Astrocyte (in vitro differentiated cells and primary cell): Measurements from ENCODE around the gene AGL. TPM values are rescaled to one million over a fixed set of nuclear protein-coding genes. Genes with fewer than 3 reads are reported as not detected.
"Not testable (repeated sequence)": the region's sequence is repeated elsewhere in the genome, so short reads cannot be mapped to it uniquely, and the experiment has no call there.

Experiments
- DNase-seq: peaks from one replicate; pipeline ENCODE4 v3.0.0-alpha.2; 2010; ENCODE audit warnings: low read depth
- FAIRE-seq: peaks from 2 replicates; lab custom pipeline; 2011; peaks lifted over from hg19 to GRCh38; lab: Jason Lieb, UNC
- H2AFZ ChIP-seq: 2 replicates; pipeline ENCODE4 v1.6.0; 2012; ENCODE audit warnings: low read depth, low read length, inconsistent platforms
- H3K27ac ChIP-seq: 2 replicates; pipeline ENCODE4 v1.5.1; 2011; ENCODE audit warnings: low read depth, low read length, inconsistent platforms
- H3K27me3 ChIP-seq: 2 replicates; pipeline ENCODE4 v1.6.0; 2011; ENCODE audit warnings: low read length, inconsistent platforms; ENCODE audit not compliant: insufficient read depth
- H3K36me3 ChIP-seq: 2 replicates; pipeline ENCODE4 v1.5.1; 2011; ENCODE audit warnings: low read length, inconsistent platforms; ENCODE audit not compliant: insufficient read depth
- H3K4me1 ChIP-seq: 2 replicates; pipeline ENCODE4 v1.5.1; 2011; ENCODE audit warnings: low read length, inconsistent platforms; ENCODE audit not compliant: insufficient read depth
- H3K4me2 ChIP-seq: 2 replicates; pipeline ENCODE4 v1.6.0; 2012; ENCODE audit warnings: low read length, inconsistent platforms
- H3K4me3 ChIP-seq: 2 replicates; pipeline ENCODE4 v1.5.1; 2011; ENCODE audit warnings: low read depth, mild to moderate bottlenecking, low read length, inconsistent platforms; ENCODE audit not compliant: insufficient read depth
- H3K79me2 ChIP-seq: 2 replicates; pipeline ENCODE4 v1.6.0; 2012; ENCODE audit warnings: mild to moderate bottlenecking, low read length, inconsistent platforms; ENCODE audit not compliant: insufficient read depth
- H3K9ac ChIP-seq: 2 replicates; pipeline ENCODE4 v1.6.0; 2012; ENCODE audit warnings: mild to moderate bottlenecking, low read length, inconsistent platforms
- H3K9me3 ChIP-seq: 2 replicates; pipeline ENCODE4 v1.5.1; 2012; ENCODE audit warnings: low read depth, mild to moderate bottlenecking, low read length, inconsistent platforms; ENCODE audit not compliant: insufficient read depth
- H4K20me1 ChIP-seq: 2 replicates; pipeline ENCODE4 v1.6.0; 2012; ENCODE audit warnings: low read length, inconsistent platforms; ENCODE audit not compliant: insufficient read depth
- H3K27ac Mint-ChIP-seq: one replicate; pipeline ENCODE4 v1.8.0; 2021; ENCODE audit warnings: mild to moderate bottlenecking, mixed read lengths; ENCODE audit not compliant: unreplicated experiment
- H3K27me3 Mint-ChIP-seq: one replicate; pipeline ENCODE4 v1.8.0; 2021; ENCODE audit warnings: low read depth, mixed read lengths; ENCODE audit not compliant: unreplicated experiment
- H3K36me3 Mint-ChIP-seq: one replicate; pipeline ENCODE4 v1.8.0; 2021; ENCODE audit warnings: low read depth, mixed read lengths; ENCODE audit not compliant: unreplicated experiment
- H3K4me1 Mint-ChIP-seq: one replicate; pipeline ENCODE4 v1.8.0; 2021; ENCODE audit warnings: low read depth, mixed read lengths; ENCODE audit not compliant: unreplicated experiment
- H3K4me3 Mint-ChIP-seq: one replicate; pipeline ENCODE4 v1.8.0; 2021; ENCODE audit warnings: mild to moderate bottlenecking, moderate library complexity, mixed read lengths; ENCODE audit not compliant: unreplicated experiment
- H3K9me3 Mint-ChIP-seq: one replicate; pipeline ENCODE4 v1.8.0; 2021; ENCODE audit warnings: mild to moderate bottlenecking, mixed read lengths; ENCODE audit not compliant: unreplicated experiment
- EZH2 ChIP-seq: IDR thresholded peaks from 2 replicates; pipeline ENCODE4 v1.6.1; 2012; ENCODE audit warnings: mild to moderate bottlenecking, low read length, inconsistent platforms; ENCODE audit not compliant: insufficient read depth
- total RNA-seq: library from RNA; stranded (reverse); gene quantifications from 2 replicates; pipeline ENCODE4 v1.2.1, GENCODE V29; 2021
- TF ChIP-seq, protein P1 (sequence below): IDR thresholded peaks from 2 replicates; pipeline ENCODE4 v1.5.1; 2011; ENCODE audit warnings: low read depth, mild to moderate bottlenecking, inconsistent platforms, low read length, moderate library complexity; ENCODE audit not compliant: insufficient read depth

AGL gene
- total RNA-seq, 1 donor from 2014 or later = 11.7 TPM

GRCh38 chr1:99836171-99837103 lies 13.7 kb upstream of the AGL start:
- FAIRE-seq, H3K4me3 Mint-ChIP-seq, H3K27me3 ChIP-seq, H3K27ac ChIP-seq, DNase-seq, H3K27ac Mint-ChIP-seq, H3K4me1 Mint-ChIP-seq, H3K4me2 ChIP-seq, H3K79me2 ChIP-seq, H2AFZ ChIP-seq, H3K36me3 Mint-ChIP-seq, H4K20me1 ChIP-seq, H3K4me1 ChIP-seq, H3K9me3 Mint-ChIP-seq, H3K27me3 Mint-ChIP-seq, H3K4me3 ChIP-seq, H3K36me3 ChIP-seq, H3K9ac ChIP-seq, H3K9me3 ChIP-seq: not testable (repeated sequence)

DNA sequence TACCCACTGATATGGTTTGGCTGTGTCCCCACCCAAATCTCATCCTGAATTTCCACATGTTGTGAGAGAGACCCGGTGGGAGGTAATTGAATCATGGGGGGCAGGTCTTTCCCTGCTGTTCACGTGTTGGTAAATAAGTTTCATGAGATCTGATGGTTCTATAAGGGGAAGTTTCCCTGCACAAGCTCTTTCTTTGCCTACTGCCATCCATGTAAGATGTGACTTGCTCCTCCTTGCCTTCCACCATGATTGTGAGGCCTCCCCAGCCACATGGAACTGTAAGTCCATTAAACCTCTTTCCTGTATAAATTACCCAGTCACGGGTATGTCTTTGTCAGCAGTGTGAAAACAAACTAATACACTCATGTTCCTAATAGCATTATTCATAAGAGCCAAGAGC lies 9.8 kb upstream of the AGL start:
- H3K4me1 ChIP-seq, H3K4me1 Mint-ChIP-seq, H3K9me3 ChIP-seq, H3K36me3 Mint-ChIP-seq, H3K27me3 Mint-ChIP-seq, H3K79me2 ChIP-seq, H3K4me3 Mint-ChIP-seq, H3K36me3 ChIP-seq, H3K4me2 ChIP-seq, H3K27ac Mint-ChIP-seq, FAIRE-seq, H4K20me1 ChIP-seq, DNase-seq, H3K27ac ChIP-seq, H3K27me3 ChIP-seq, H2AFZ ChIP-seq, H3K9ac ChIP-seq, H3K9me3 Mint-ChIP-seq, H3K4me3 ChIP-seq: not testable (repeated sequence)

DNA sequence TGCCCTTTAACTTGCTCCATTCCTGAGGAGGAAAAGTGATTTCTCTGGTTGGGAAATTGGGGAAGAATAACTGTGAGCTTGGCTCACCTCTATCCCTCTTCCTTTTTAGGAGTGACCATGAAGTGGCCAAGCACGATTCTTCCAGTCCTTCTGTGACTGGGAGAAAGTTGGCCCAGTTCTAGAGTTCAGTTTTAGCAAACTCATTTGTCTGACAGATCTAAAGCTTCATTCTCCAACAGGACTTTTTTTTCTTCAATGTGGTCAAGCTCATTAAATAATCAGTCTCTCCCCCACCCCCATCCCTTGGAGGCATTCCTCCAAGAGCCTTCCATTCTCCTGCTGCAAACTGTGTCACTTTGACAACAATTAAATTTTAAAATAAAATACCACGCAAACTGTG lies 6.4 kb upstream of the AGL start:
- DNase-seq = no peak
- Histone ChIP-seq H3K4me2 (no peak overlapping the region), H3K36me3 (no peaks in the 10 kb centered on the region), H4K20me1 (no peaks in the 10 kb centered on the region), H3K4me3 (no peak overlapping the region), H3K27ac (no peak overlapping the region), H3K4me1 (no peaks in the 10 kb centered on the region), H3K9ac (no peak overlapping the region), H3K27me3 (no peaks in the 10 kb centered on the region), H3K9me3 (no peaks in the 10 kb centered on the region), H3K79me2 (no peaks in the 10 kb centered on the region), H2AFZ (no peak overlapping the region)
- Mint-ChIP-seq H3K4me3 (no peak overlapping the region), H3K27ac (no peak overlapping the region), H3K9me3 (peaks cover 2% of the 10 kb centered on the region), H3K36me3 (peaks cover 2% of the 10 kb centered on the region), H3K27me3 (no peaks in the 10 kb centered on the region), H3K4me1 (no peaks in the 10 kb centered on the region)
- no peak for FAIRE-seq
- no peak for TF ChIP-seq EZH2
- TF ChIP-seq, protein P1, sequence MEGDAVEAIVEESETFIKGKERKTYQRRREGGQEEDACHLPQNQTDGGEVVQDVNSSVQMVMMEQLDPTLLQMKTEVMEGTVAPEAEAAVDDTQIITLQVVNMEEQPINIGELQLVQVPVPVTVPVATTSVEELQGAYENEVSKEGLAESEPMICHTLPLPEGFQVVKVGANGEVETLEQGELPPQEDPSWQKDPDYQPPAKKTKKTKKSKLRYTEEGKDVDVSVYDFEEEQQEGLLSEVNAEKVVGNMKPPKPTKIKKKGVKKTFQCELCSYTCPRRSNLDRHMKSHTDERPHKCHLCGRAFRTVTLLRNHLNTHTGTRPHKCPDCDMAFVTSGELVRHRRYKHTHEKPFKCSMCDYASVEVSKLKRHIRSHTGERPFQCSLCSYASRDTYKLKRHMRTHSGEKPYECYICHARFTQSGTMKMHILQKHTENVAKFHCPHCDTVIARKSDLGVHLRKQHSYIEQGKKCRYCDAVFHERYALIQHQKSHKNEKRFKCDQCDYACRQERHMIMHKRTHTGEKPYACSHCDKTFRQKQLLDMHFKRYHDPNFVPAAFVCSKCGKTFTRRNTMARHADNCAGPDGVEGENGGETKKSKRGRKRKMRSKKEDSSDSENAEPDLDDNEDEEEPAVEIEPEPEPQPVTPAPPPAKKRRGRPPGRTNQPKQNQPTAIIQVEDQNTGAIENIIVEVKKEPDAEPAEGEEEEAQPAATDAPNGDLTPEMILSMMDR = no peak

GRCh38 chr1:99845201-99845600 lies 5.0 kb upstream of the AGL start:
- H2AFZ ChIP-seq = not testable (repeated sequence)

More at GRCh38 chr1:99845201-99845600, 5.0 kb upstream of the AGL start:
- H3K4me1 Mint-ChIP-seq, H3K9me3 ChIP-seq, DNase-seq, H4K20me1 ChIP-seq, H3K27ac Mint-ChIP-seq, H3K4me3 ChIP-seq, H3K27me3 Mint-ChIP-seq, H3K36me3 Mint-ChIP-seq, H3K36me3 ChIP-seq, H3K79me2 ChIP-seq, H3K27me3 ChIP-seq, FAIRE-seq, H3K4me3 Mint-ChIP-seq, H3K9me3 Mint-ChIP-seq, H3K27ac ChIP-seq, H3K9ac ChIP-seq, H3K4me1 ChIP-seq, H3K4me2 ChIP-seq: not testable (repeated sequence)
